H9 (cell line): ENCODE data around the gene TRAPPC4. TPM values are rescaled to one million over a fixed set of nuclear protein-coding genes. Genes with fewer than 3 reads are reported as not detected.

Source experiments
- DNase-seq: peaks from one replicate; pipeline ENCODE4 v3.0.0-alpha.2; 2017
- H2AFZ ChIP-seq: one replicate; pipeline ENCODE4 v1.6.1; 2013; ENCODE audit warnings: mild to moderate bottlenecking, low read length, control low read depth, moderate library complexity
- H2AK5ac ChIP-seq: 2 replicates; pipeline ENCODE4 v1.6.1; 2013; ENCODE audit warnings: low read length, control low read depth, mixed read lengths; ENCODE audit not compliant: insufficient read length
- H2BK120ac ChIP-seq: one replicate; pipeline ENCODE4 v1.6.1; 2013; ENCODE audit warnings: low read depth, mild to moderate bottlenecking, low read length, control low read depth, inconsistent platforms; ENCODE audit not compliant: poor library complexity, severe bottlenecking
- H2BK12ac ChIP-seq: 2 replicates; pipeline ENCODE4 v1.6.1; 2013; ENCODE audit warnings: low read length, control low read depth, mixed read lengths, low read depth; ENCODE audit not compliant: insufficient read length
- H2BK15ac ChIP-seq: 2 replicates; pipeline ENCODE4 v1.6.1; 2013; ENCODE audit warnings: low read depth, low read length, control low read depth
- H2BK20ac ChIP-seq: one replicate; pipeline ENCODE4 v1.6.1; 2013; ENCODE audit warnings: low read depth, mild to moderate bottlenecking, low read length, control low read depth, inconsistent platforms; ENCODE audit not compliant: poor library complexity, severe bottlenecking
- H2BK5ac ChIP-seq: 2 replicates; pipeline ENCODE4 v1.6.1; 2013; ENCODE audit warnings: low read length, control low read depth, mixed read lengths; ENCODE audit not compliant: insufficient read length
- H3K14ac ChIP-seq: 2 replicates; pipeline ENCODE4 v1.6.1; 2013; ENCODE audit warnings: low read length, control low read depth; ENCODE audit not compliant: insufficient read depth
- H3K18ac ChIP-seq: 2 replicates; pipeline ENCODE4 v1.6.1; 2013; ENCODE audit warnings: low read depth, mild to moderate bottlenecking, mixed read lengths, low read length, control low read depth; ENCODE audit not compliant: insufficient read length
- H3K23ac ChIP-seq: 2 replicates; pipeline ENCODE4 v1.6.1; 2013; ENCODE audit warnings: low read length, control low read depth, mixed read lengths, low read depth; ENCODE audit not compliant: insufficient read length
- H3K23me2 ChIP-seq: 2 replicates; pipeline ENCODE4 v1.6.1; 2013; ENCODE audit warnings: low read depth, mild to moderate bottlenecking, mixed read lengths, low read length, control low read depth; ENCODE audit not compliant: insufficient read length, poor library complexity, severe bottlenecking
- H3K27ac ChIP-seq: 2 replicates; pipeline ENCODE4 v1.5.1; 2013; ENCODE audit warnings: low read length, control low read depth, mixed read lengths, low read depth; ENCODE audit not compliant: insufficient read length
- H3K27me3 ChIP-seq: 2 replicates; pipeline ENCODE4 v1.6.1; 2013; ENCODE audit warnings: low read length, control low read depth, inconsistent platforms; ENCODE audit not compliant: insufficient read depth
- H3K4ac ChIP-seq: 2 replicates; pipeline ENCODE4 v1.6.1; 2013; ENCODE audit warnings: low read depth, mild to moderate bottlenecking, control low read depth, inconsistent platforms, low read length, moderate library complexity
- H3K4me1 ChIP-seq: 2 replicates; pipeline ENCODE4 v1.6.1; 2013; ENCODE audit warnings: low read length, control low read depth, inconsistent platforms; ENCODE audit not compliant: insufficient read depth
- H3K4me2 ChIP-seq: 2 replicates; pipeline ENCODE4 v1.6.1; 2013; ENCODE audit warnings: low read length, control low read depth, mixed read lengths; ENCODE audit not compliant: insufficient read length, insufficient read depth
- H3K56ac ChIP-seq: 2 replicates; pipeline ENCODE4 v1.6.1; 2013; ENCODE audit warnings: low read depth, mild to moderate bottlenecking, mixed read lengths, low read length, control low read depth; ENCODE audit not compliant: insufficient read length
- H3K79me1 ChIP-seq: 2 replicates; pipeline ENCODE4 v1.6.1; 2013; ENCODE audit warnings: low read depth, mild to moderate bottlenecking, moderate library complexity, low read length, control low read depth, inconsistent platforms; ENCODE audit not compliant: insufficient read depth, poor library complexity, severe bottlenecking
- H3K79me2 ChIP-seq: 2 replicates; pipeline ENCODE4 v1.6.1; 2013; ENCODE audit warnings: low read length, control low read depth, inconsistent platforms; ENCODE audit not compliant: insufficient read depth
- H3K9ac ChIP-seq: 2 replicates; pipeline ENCODE4 v1.6.1; 2013; ENCODE audit warnings: low read length, control low read depth, mixed read lengths; ENCODE audit not compliant: insufficient read length; ENCODE audit errors: extremely low read depth
- H3K9me3 ChIP-seq: one replicate; pipeline ENCODE4 v1.6.1; 2013; ENCODE audit warnings: low read depth, low read length, inconsistent platforms; ENCODE audit not compliant: control insufficient read depth
- H3T11ph ChIP-seq: one replicate; pipeline ENCODE4 v1.6.1; 2013; ENCODE audit warnings: mild to moderate bottlenecking, low read length, control low read depth, inconsistent platforms
- H4K20me1 ChIP-seq: one replicate; pipeline ENCODE4 v1.6.1; 2013; ENCODE audit not compliant: control insufficient read depth, insufficient read length, insufficient read depth
- H4K5ac ChIP-seq: 2 replicates; pipeline ENCODE4 v1.6.1; 2013; ENCODE audit warnings: low read depth, mild to moderate bottlenecking, mixed read lengths, low read length, control low read depth; ENCODE audit not compliant: insufficient read length
- H4K8ac ChIP-seq: replicated peaks from 2 replicates; pipeline ENCODE4 v1.6.1; 2013; ENCODE audit warnings: low read length, control low read depth, mixed read lengths, low read depth; ENCODE audit not compliant: insufficient read length
- H4K91ac ChIP-seq: 2 replicates; pipeline ENCODE4 v1.6.1; 2013; ENCODE audit warnings: low read depth, mild to moderate bottlenecking, moderate library complexity, mixed read lengths, low read length, control low read depth; ENCODE audit not compliant: insufficient read length
- H3K27ac Mint-ChIP-seq, 3 experiments: 2 replicates in 2 of 3; 3 replicates in 1 of 3; pipeline ENCODE4 v1.8.0; 2020 to 2021; ENCODE audit warnings: mixed read lengths in 3 of 3, mild to moderate bottlenecking in 1 of 3, moderate library complexity in 1 of 3
- H3K27me3 Mint-ChIP-seq: 2 replicates; pipeline ENCODE4 v1.8.0; 2021; ENCODE audit warnings: low read depth, mild to moderate bottlenecking, moderate library complexity, mixed read lengths
- H3K36me3 Mint-ChIP-seq, 3 experiments: 2 replicates in 2 of 3; 3 replicates in 1 of 3; pipeline ENCODE4 v1.8.0; 2020 to 2021; ENCODE audit warnings: low read depth in 3 of 3, mixed read lengths in 3 of 3; ENCODE audit not compliant: insufficient read depth in 1 of 3
- H3K4me1 Mint-ChIP-seq, 2 experiments: 2 replicates each; pipeline ENCODE4 v1.8.0; 2020; ENCODE audit warnings: mixed read lengths in 2 of 2
- H3K4me3 Mint-ChIP-seq, 2 experiments: 2 replicates in 1 of 2; 3 replicates in 1 of 2; pipeline ENCODE4 v1.8.0; 2020 to 2021; ENCODE audit warnings: mild to moderate bottlenecking in 2 of 2, mixed read lengths in 2 of 2, moderate library complexity in 1 of 2
- H3K9me3 Mint-ChIP-seq, 2 experiments: 2 replicates in 1 of 2; 3 replicates in 1 of 2; pipeline ENCODE4 v1.8.0; 2020; ENCODE audit warnings: mild to moderate bottlenecking in 2 of 2, mixed read lengths in 2 of 2, moderate library complexity in 1 of 2
- CTCF ChIP-seq: fragments of 200-600 bp; sonication (generic); conservative IDR thresholded peaks from 3 replicates; pipeline ENCODE4 v1.8.0; 2021; ENCODE audit warnings: antibody characterized with exemption, mild to moderate bottlenecking
- WGBS: extraction: QIAGEN DNeasy Blood & Tissue Kit; methylation state at CpG from one replicate; pipeline ENCODE4 v1.1.7; 2013; ENCODE audit warnings: missing lambda C conversion rate, low lambda C conversion rate, mixed read lengths; ENCODE audit not compliant: insufficient read length; ENCODE audit errors: extremely low coverage; 5-methylcytosine and 5-hydroxymethylcytosine counted together
- microRNA-seq: library from miRNA; unstranded; fragments of <30 nt; microRNA quantifications from one replicate; pipeline ENCODE4, GENCODE V29; 2020; ENCODE audit warnings: borderline microRNAs expressed
- total RNA-seq: library from RNA; stranded (reverse); gene quantifications from 2 replicates; pipeline ENCODE4 v1.2.1, GENCODE V29; 2021

Gene TRAPPC4
- total RNA-seq, 1 experiment from 2014 or later, result 82.8 TPM

- H3K4me3 Mint-ChIP-seq, result peak within 1 kb of the TSS; percentile 95 to 97
- H3K27ac ChIP-seq, result no peak within 1 kb of the TSS
- no peak within 1 kb of the TSS for H2BK5ac ChIP-seq
- H3K79me1 ChIP-seq, result peaks cover 5% of the 10 kb centered on the region
- H2AK5ac ChIP-seq, result no peak within 1 kb of the TSS
- no CpG with 5 or more reads among the region's 49 CpGs for WGBS
- H3K36me3 Mint-ChIP-seq, result peaks cover 7 to 24% (median 21%) of the 10 kb centered on the region in 3 experiments; a peak in 6 of 7 replicates
- peaks cover 7% of the 10 kb centered on the region for H3K23me2 ChIP-seq
- no peaks in the 10 kb centered on the region for H4K20me1 ChIP-seq
- H3K18ac ChIP-seq, result no peak within 1 kb of the TSS
- no peak within 1 kb of the TSS for H2BK15ac ChIP-seq
- no peak within 1 kb of the TSS for H2BK12ac ChIP-seq
- H2BK120ac ChIP-seq, result no peak within 1 kb of the TSS
- H3K4me1 ChIP-seq, result no peaks in the 10 kb centered on the region
- no peak within 1 kb of the TSS for H3K23ac ChIP-seq
- peaks cover 7 to 10% of the 10 kb centered on the region in 2 experiments for H3K4me1 Mint-ChIP-seq
- no peaks in the 10 kb centered on the region for H3K27me3 ChIP-seq
- peak within 1 kb of the TSS; percentile 84 to 97 (median 97) for H3K27ac Mint-ChIP-seq
- no peak within 1 kb of the TSS for H4K5ac ChIP-seq
- no peaks in the 10 kb centered on the region for H3K27me3 Mint-ChIP-seq
- no peak within 1 kb of the TSS for H2BK20ac ChIP-seq
- H4K8ac ChIP-seq, result no peak within 1 kb of the TSS
- no peak within 1 kb of the TSS for H3T11ph ChIP-seq
- no peak within 1 kb of the TSS for H4K91ac ChIP-seq
- H3K9me3 ChIP-seq, result no peaks in the 10 kb centered on the region
- no peak within 1 kb of the TSS for H3K4ac ChIP-seq
- DNase-seq, result peak; percentile 97
- peak within 1 kb of the TSS; percentile 83 for H3K4me2 ChIP-seq
- peak within 1 kb of the TSS; percentile 97 for H3K9ac ChIP-seq
- peak within 1 kb of the TSS; percentile 54; the same call in 1 of the 2 replicates for H3K14ac ChIP-seq
- H2AFZ ChIP-seq, result no peak within 1 kb of the TSS
- no peak within 1 kb of the TSS for H3K56ac ChIP-seq
- TF ChIP-seq CTCF, result no peak
- H3K79me2 ChIP-seq, result no peaks in the 10 kb centered on the region; the same call in 1 of the 2 replicates
- no peaks in the 10 kb centered on the region; a peak in 1 of 5 replicates for H3K9me3 Mint-ChIP-seq
Observed at GRCh38 chr11:119067371-119068222, 49.0 kb downstream of the TRAPPC4 start, which contains the start of gene VPS11. VPS11 (plus strand) TSS chr11:119067818; CDS start chr11:119067824, 6 bp downstream.

Small RNA genes within 50 kb of the gene (microRNA-seq; reads per million reads assigned to microRNA genes)
- not detected for gene MIR3656

Other genes with a start within 250 kb of the TRAPPC4 start
- 221 and 222 TPM in 2 replicates for gene DDX6, start 227.6 kb upstream of the TRAPPC4 start, total RNA-seq
- gene CXCR5, start 134.9 kb upstream of the TRAPPC4 start, total RNA-seq, result 0.07 and 0.11 TPM in 2 replicates
- gene BCL9L, start 92.8 kb upstream of the TRAPPC4 start, total RNA-seq, result 74.9 and 78.4 TPM in 2 replicates
- gene UPK2, start 62.5 kb upstream of the TRAPPC4 start, total RNA-seq, result 0.24 and 0.33 TPM in 2 replicates
- not detected in 2 replicates for gene FOXR1, start 47.0 kb upstream of the TRAPPC4 start, total RNA-seq
- 51.2 and 55.2 TPM in 2 replicates for gene CENATAC, start 20.6 kb upstream of the TRAPPC4 start, total RNA-seq
- 1,450 and 1,453 TPM in 2 replicates for gene RPS25, start 423 bp upstream of the TRAPPC4 start, total RNA-seq
- gene SLC37A4, start 12.1 kb downstream of the TRAPPC4 start, total RNA-seq, result 41.0 and 42.0 TPM in 2 replicates
- 228 and 234 TPM in 2 replicates for gene HYOU1, start 38.4 kb downstream of the TRAPPC4 start, total RNA-seq
- 17.5 and 18.6 TPM in 2 replicates for gene VPS11, start 49.1 kb downstream of the TRAPPC4 start, total RNA-seq
- 57.2 and 57.7 TPM in 2 replicates for gene HMBS, start 66.1 kb downstream of the TRAPPC4 start, total RNA-seq
- gene DPAGT1, start 83.1 kb downstream of the TRAPPC4 start, total RNA-seq, result 43.6 and 44.5 TPM in 2 replicates
- gene C2CD2L, start 88.6 kb downstream of the TRAPPC4 start, total RNA-seq, result 5.5 and 5.6 TPM in 2 replicates
- gene HINFP, start 102.8 kb downstream of the TRAPPC4 start, total RNA-seq, result 42.1 and 42.4 TPM in 2 replicates
- gene ABCG4, start 130.3 kb downstream of the TRAPPC4 start, total RNA-seq, result 0.68 and 1.2 TPM in 2 replicates
- 17.2 and 18.2 TPM in 2 replicates for gene NLRX1, start 150.0 kb downstream of the TRAPPC4 start, total RNA-seq
- gene NHERF4, start 166.7 kb downstream of the TRAPPC4 start, total RNA-seq, result 0.39 TPM in 1 of 2 replicates, not detected in the other
- 52.1 and 56.4 TPM in 2 replicates for gene CBL, start 187.6 kb downstream of the TRAPPC4 start, total RNA-seq